K562 treated with DMSO at 1 percent for 12 hours (cell line): ENCODE measurements around the gene KIAA0825. TPM values are rescaled to one million over a fixed set of nuclear protein-coding genes. Genes with fewer than 3 reads are reported as not detected.

Experiments used
- total RNA-seq: library from RNA; unstranded; fragments of 300-600 nt; gene quantifications from 2 replicates; pipeline ENCODE4 v1.2.3, GENCODE V29; 2022; ENCODE audit not compliant: insufficient read depth

Gene KIAA0825, protein sequence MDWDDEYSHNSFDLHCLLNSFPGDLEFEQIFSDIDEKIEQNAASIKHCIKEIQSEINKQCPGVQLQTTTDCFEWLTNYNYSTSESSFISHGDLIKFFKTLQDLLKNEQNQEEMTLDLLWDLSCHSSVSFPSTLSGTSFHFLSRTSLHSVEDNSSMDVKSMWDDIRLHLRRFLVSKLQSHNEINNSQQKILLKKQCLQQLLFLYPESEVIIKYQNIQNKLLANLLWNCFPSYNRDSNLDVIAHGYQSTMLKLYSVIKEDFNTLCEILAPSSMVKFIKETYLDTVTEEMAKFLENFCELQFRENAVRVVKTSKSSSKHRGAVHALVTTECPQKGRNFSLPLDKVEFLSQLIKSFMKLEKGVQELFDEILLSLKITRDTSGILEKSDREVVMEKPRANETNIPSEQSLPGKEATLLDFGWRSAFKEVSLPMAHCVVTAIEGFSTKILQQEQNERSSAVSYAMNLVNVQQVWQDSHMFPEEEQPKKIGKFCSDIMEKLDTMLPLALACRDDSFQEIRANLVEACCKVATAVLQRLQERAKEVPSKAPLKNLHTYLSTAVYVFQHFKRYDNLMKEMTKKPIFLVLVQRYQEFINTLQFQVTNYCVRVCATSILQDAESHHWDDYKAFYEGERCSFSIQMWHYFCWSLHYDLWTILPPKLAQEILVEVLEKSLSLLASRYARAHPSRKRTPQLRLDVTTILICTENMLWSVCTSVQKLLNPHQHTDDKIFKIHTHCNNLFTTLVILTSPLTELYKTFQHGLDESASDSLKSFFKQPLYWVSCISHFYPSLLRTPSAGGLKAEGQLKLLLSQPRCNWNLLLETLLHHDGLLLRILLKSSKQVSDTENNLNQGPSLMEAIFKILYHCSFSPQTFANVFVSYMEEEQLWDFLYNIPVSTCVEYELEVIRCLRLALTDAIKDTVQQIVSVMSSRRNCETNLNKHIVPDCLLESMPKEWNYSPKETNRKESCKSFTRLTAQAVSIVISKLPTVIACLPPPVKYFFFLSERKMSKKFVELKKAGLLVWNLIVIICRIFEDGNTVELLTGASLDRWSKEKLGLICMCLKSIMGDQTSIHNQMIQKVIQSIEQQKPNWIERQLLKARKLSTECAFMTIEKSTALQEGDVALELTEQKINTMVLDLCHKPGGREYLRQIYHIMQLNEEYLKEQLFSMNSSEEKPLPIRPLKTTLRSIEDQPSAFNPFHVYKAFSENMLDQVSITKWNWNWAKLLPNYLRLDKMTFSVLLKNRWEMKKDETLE (N-terminal part only)
- total RNA-seq: 0.11 TPM in 1 of 2 replicates, not detected in the other

GRCh38 chr5:94618493-94619328 is at the start of gene KIAA0825, which contains the start of gene SLF1:
Gene KIAA0825, minus strand, starts transcription at chr5:94618604. Its CDS starts 81,478 bp downstream, at chr5:94537126.
Gene SLF1, plus strand, starts transcription at chr5:94618669. Its CDS starts 10,142 bp downstream, at chr5:94628811.

Other genes starting within 250 kb of the KIAA0825 start
- 4.8 and 6.2 TPM in 2 replicates for gene SLF1, start 65 bp upstream of the KIAA0825 start, total RNA-seq